ENCODE data around the gene DRC3.

The DRC3 gene

GRCh38 chr17:18045691-18046350, 73.2 kb downstream of the DRC3 start:
- no peak for DNase-seq (ENCODE audit: low read depth in 2 of 2)

GRCh38 chr17:18055597-18055996, 82.9 kb downstream of the DRC3 start:
- DNase-seq (ENCODE audit: low read depth in 2 of 2) = no peak

- DNase-seq (ENCODE audit: low read depth in 2 of 2) = no peak
Observed at GRCh38 chr17:18056214-18056613, 83.6 kb downstream of the DRC3 start.

- DNase-seq (ENCODE audit: low read depth in 2 of 2) = no peak
Observed at GRCh38 chr17:18059283-18059682, 86.6 kb downstream of the DRC3 start.

- no peak for DNase-seq (ENCODE audit: low read depth in 2 of 2)
Observed at GRCh38 chr17:18064053-18064452, 91.4 kb downstream of the DRC3 start.

GRCh38 chr17:18065546-18065945, 92.9 kb downstream of the DRC3 start:
- no peak for DNase-seq (ENCODE audit: low read depth in 2 of 2)
